Measurements from ENCODE around the gene MAGI3.

MAGI3 gene

GRCh38 chr1:113648478-113648877 is 258.2 kb downstream of the MAGI3 start:
- no peak overlapping the region for H3K4me3 ChIP-seq (ENCODE audit: low read depth, low read length)
- TF ChIP-seq CTCF (IDR thresholded peaks at IDR 0.05; ENCODE audit: low read depth, low read length): no peak
- no peak for TF ChIP-seq MYC (IDR thresholded peaks at IDR 0.05; ENCODE audit: low read depth, low read length)
- TF ChIP-seq POLR2A (IDR thresholded peaks at IDR 0.05; ENCODE audit: extremely low read depth, insufficient read length): no peak
- TF ChIP-seq, protein P1, sequence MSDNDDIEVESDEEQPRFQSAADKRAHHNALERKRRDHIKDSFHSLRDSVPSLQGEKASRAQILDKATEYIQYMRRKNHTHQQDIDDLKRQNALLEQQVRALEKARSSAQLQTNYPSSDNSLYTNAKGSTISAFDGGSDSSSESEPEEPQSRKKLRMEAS (IDR thresholded peaks at IDR 0.05; ENCODE audit: low read depth, low read length): no peak
- DNase-seq (ENCODE audit: low read depth): no peak

DNA sequence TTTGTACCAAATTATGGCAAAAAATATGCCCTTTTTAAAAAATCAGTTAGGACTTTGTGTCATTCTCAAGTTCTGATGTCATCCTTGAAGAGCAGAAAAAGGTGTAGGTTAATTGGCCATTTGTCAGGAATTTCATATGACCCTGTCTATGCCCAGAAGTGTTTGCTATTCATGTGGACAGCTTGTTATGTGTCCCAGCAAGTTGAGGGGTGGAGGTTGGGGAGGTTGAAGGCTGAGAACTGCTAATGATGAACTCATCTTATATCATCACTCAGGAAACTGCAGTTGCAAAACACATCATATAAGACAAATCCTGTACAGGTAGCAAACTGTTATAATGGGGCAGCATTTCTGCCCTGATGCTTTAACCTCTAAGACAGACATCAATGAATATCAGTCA is 262.5 kb downstream of the MAGI3 start:
- no peak overlapping the region for H3K4me3 ChIP-seq (ENCODE audit: low read depth, low read length)
- no peak for DNase-seq (ENCODE audit: low read depth)
- TF ChIP-seq POLR2A (IDR thresholded peaks at IDR 0.05; ENCODE audit: extremely low read depth, insufficient read length) (no peak), CTCF (IDR thresholded peaks at IDR 0.05; ENCODE audit: low read depth, low read length) (no peak), MYC (IDR thresholded peaks at IDR 0.05; ENCODE audit: low read depth, low read length) (no peak)
- TF ChIP-seq, protein P1 (IDR thresholded peaks at IDR 0.05; ENCODE audit: low read depth, low read length): no peak

GRCh38 chr1:113653741-113654140 is 263.4 kb downstream of the MAGI3 start:
- DNase-seq (ENCODE audit: low read depth): no peak
- TF ChIP-seq MYC (IDR thresholded peaks at IDR 0.05; ENCODE audit: low read depth, low read length): no peak
- no peak for TF ChIP-seq CTCF (IDR thresholded peaks at IDR 0.05; ENCODE audit: low read depth, low read length)
- TF ChIP-seq POLR2A (IDR thresholded peaks at IDR 0.05; ENCODE audit: extremely low read depth, insufficient read length): no peak
- TF ChIP-seq, protein P1 (IDR thresholded peaks at IDR 0.05; ENCODE audit: low read depth, low read length): no peak

GRCh38 chr1:113654883-113655282 is 264.6 kb downstream of the MAGI3 start:
- TF ChIP-seq MYC (IDR thresholded peaks at IDR 0.05; ENCODE audit: low read depth, low read length) (no peak), CTCF (IDR thresholded peaks at IDR 0.05; ENCODE audit: low read depth, low read length) (no peak), POLR2A (IDR thresholded peaks at IDR 0.05; ENCODE audit: extremely low read depth, insufficient read length) (no peak)
- TF ChIP-seq, protein P1 (IDR thresholded peaks at IDR 0.05; ENCODE audit: low read depth, low read length): no peak
- no peak for DNase-seq (ENCODE audit: low read depth)
- H3K4me3 ChIP-seq (ENCODE audit: low read depth, low read length): no peak overlapping the region

More at GRCh38 chr1:113653741-113654140, 263.4 kb downstream of the MAGI3 start:
- no peak overlapping the region for H3K4me3 ChIP-seq (ENCODE audit: low read depth, low read length)

DNA sequence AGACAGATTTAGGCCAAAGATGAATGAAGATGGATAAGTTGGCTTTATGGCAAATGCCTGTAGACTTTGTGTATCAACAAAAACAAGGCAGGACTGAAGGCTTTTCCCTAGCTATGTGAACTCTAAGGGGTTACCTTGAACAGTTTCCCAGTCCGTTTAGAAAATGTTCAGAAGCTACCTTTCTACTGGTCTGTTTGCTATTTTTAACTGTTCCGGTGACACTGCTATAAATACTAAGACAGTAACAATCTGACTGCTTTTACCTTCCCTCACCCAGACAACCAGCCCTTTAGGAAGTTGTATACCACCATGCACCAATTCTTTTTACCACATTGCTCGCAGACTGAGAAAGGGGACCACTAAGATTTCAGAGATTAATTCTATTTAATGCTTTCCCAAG is 266.8 kb downstream of the MAGI3 start:
- no peak for TF ChIP-seq MYC (IDR thresholded peaks at IDR 0.05; ENCODE audit: low read depth, low read length)
- TF ChIP-seq CTCF (IDR thresholded peaks at IDR 0.05; ENCODE audit: low read depth, low read length): no peak
- TF ChIP-seq POLR2A (IDR thresholded peaks at IDR 0.05; ENCODE audit: extremely low read depth, insufficient read length): no peak
- TF ChIP-seq, protein P1 (IDR thresholded peaks at IDR 0.05; ENCODE audit: low read depth, low read length): no peak
- no peak overlapping the region for H3K4me3 ChIP-seq (ENCODE audit: low read depth, low read length)
- DNase-seq (ENCODE audit: low read depth): no peak
